Raji (cell line): ENCODE results near the gene OVOL2.

Experiments used
- POLR2A ChIP-seq: IDR thresholded peaks from 2 replicates; pipeline ENCODE4 v1.6.1; 2011; ENCODE audit warnings: low read depth, low read length, control low read depth; ENCODE audit not compliant: insufficient read depth

OVOL2 gene

GRCh38 chr20:18031050-18031449, 26.7 kb downstream of the OVOL2 start:
- no peak for TF ChIP-seq POLR2A

- no peak for TF ChIP-seq POLR2A
These were observed 27.7 kb downstream of the OVOL2 start for GRCh38 chr20:18030020-18030419.

GRCh38 chr20:18024606-18025127, 33.0 kb downstream of the OVOL2 start:
- TF ChIP-seq POLR2A = no peak

GRCh38 chr20:18020931-18021330, 36.8 kb downstream of the OVOL2 start:
- TF ChIP-seq POLR2A = no peak

GRCh38 chr20:18019068-18019467, 38.6 kb downstream of the OVOL2 start:
- no peak for TF ChIP-seq POLR2A

- TF ChIP-seq POLR2A = no peak
These were observed 39.6 kb downstream of the OVOL2 start for GRCh38 chr20:18018100-18018499.

- no peak for TF ChIP-seq POLR2A
These were observed 40.9 kb downstream of the OVOL2 start for GRCh38 chr20:18016772-18017171.

GRCh38 chr20:18014411-18014810, 43.3 kb downstream of the OVOL2 start:
- no peak for TF ChIP-seq POLR2A

GRCh38 chr20:18012901-18013300, 44.8 kb downstream of the OVOL2 start:
- TF ChIP-seq POLR2A = no peak

GRCh38 chr20:18011951-18012645, 45.6 kb downstream of the OVOL2 start:
- TF ChIP-seq POLR2A = no peak

- TF ChIP-seq POLR2A = no peak
These were observed 46.2 kb downstream of the OVOL2 start for GRCh38 chr20:18011482-18011881.

GRCh38 chr20:18009116-18009515, 48.6 kb downstream of the OVOL2 start:
- TF ChIP-seq POLR2A = no peak

- TF ChIP-seq POLR2A = no peak
These were observed 50.0 kb downstream of the OVOL2 start for GRCh38 chr20:18007534-18008292.

GRCh38 chr20:18006684-18007083, 51.0 kb downstream of the OVOL2 start:
- no peak for TF ChIP-seq POLR2A

GRCh38 chr20:18005990-18006364, 51.7 kb downstream of the OVOL2 start:
- TF ChIP-seq POLR2A = no peak
